T-helper 2 cell treated with Interferon-gamma antibody and Interleukin-4, amounts not matched to agents 100 ng/mL and 5 ng/mL, for 36 hours (primary cell): Measurements from ENCODE around the gene HELZ. TPM values are rescaled to one million over a fixed set of nuclear protein-coding genes. Genes with fewer than 3 reads are reported as not detected.
"Not testable (repeated sequence)": the region's sequence is repeated elsewhere in the genome, so short reads cannot be mapped to it uniquely, and the experiment has no call there.

Experiments used
- intact Hi-C: fragments of 100-400 bp; cut with micrococcal nuclease; formaldehyde crosslinking; loops from one replicate; pipeline ENCODE4 v1.15.1; 2023
- total RNA-seq: library from RNA; stranded (reverse); gene quantifications from 2 replicates; pipeline ENCODE4 v1.2.3, GENCODE V29; 2022

Gene HELZ
- total RNA-seq, 1 donor from 2014 or later: 64.1 TPM

GRCh38 chr17:67123699-67124098 is 121.3 kb downstream of the HELZ start:
- intact Hi-C loops: no loop called here

DNA sequence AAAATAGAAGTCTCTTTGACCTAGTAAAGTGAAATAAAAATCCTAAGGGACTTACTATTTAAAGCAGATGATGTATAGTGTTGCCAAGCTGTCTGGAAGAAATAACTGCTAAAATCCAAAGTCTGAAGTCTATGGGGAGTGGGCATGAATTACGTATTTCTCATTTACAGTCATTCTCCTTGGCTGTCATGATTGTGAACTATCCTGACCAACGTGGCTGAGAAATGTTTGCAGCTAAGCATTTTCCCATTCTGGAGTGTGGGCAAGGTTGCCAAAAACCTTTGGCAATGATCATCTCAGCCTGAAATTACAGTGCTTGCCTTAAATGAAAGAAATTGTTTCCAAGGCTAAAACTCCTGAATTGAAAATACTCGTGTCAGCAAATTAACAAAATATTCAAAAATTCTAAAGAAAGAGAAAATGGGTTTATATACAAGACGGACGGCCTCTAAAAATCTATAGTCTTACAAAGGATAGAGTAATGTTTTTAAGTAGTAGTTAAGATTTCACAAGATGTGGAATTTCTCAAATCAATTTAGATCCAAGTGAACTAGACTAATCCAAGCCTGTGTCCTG is 123.6 kb downstream of the HELZ start:
- intact Hi-C loops: no loop called here

DNA sequence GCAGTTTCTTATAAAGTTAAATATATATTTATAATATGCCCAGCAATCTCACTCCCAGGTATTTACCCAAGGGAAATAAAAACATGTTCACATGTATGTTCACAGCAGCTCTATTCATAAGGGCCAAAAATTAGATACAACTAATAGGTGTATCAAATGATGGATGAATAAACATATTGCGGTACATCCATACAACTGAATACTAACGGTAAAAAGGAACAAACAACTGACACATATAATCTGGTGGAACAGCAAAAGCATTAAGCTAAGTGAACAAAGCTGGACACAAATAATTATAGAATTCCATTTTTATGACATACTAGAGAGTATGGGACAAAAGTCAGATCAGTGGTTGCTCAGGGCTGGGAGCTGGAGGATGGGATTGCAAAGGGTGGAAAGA is 125.9 kb downstream of the HELZ start:
- intact Hi-C loops: no loop called here

DNA sequence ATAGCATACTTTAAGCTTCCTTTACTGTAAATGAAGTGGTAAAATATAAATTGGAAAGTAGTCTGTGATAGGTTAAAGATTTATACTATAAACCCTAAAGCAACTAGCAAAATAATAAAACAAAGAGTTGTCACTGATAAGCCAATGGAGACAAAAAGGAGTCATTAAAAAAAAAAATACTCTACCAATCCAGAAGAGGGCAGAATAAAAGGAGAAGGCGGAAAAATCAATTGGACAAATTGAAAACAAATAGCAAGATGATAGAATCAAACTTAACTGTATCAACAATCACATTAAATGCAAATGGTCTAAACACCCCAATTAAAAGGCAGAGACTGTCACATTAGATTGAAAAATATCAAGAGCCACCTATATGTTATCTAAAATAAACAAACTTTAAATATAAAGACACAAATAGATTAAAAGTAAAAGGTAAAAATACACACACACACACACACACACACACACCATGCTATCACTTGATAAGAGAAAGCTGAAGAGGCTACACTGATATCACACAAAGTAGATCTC is 128.9 kb downstream of the HELZ start:
- intact Hi-C loops: no loop called here

- intact Hi-C loops: no loop called here
Measured at GRCh38 chr17:67115401-67115800, 129.6 kb downstream of the HELZ start.

DNA sequence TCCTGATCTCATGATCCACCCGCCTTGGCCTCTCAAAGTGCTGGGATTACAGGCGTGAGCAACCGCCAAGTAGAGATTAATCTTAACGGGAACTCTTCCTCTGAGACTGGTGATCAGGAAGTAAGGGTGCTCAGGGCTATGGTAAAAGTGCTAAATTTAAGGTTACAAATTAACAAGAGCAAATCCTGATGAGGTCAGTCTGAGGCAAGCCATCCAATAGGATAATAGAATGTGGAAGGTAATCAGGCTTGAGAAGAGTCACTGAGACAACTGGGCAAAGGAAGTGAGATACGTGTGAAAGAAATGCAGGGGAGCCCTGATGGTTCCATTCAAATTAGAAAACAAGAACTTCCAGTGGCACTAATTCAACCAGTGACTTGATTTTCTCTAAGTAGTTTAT is 131.5 kb downstream of the HELZ start:
- intact Hi-C loops: no loop called here

GRCh38 chr17:67111808-67112207 is 133.2 kb downstream of the HELZ start:
- intact Hi-C loops: no loop called here

DNA sequence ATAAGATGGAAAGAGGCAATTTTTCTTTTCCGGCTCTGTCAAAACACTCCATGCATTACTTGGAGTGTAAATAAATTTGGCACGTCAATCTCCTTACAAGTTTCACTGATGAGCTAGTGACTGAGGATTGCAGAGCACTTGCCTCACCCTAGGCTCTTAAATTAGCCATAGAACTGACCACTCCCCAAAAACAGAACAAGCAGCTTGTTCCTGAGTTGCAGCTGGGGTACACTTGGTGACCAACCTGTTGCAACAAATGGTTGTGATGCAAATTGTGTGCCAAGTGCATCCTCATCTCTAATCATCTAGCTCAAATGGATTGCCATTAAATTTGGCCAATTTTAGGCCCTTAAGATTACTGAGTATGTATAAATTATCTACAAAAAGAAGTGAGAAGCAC is 133.7 kb downstream of the HELZ start:
- intact Hi-C loops: no loop called here

DNA sequence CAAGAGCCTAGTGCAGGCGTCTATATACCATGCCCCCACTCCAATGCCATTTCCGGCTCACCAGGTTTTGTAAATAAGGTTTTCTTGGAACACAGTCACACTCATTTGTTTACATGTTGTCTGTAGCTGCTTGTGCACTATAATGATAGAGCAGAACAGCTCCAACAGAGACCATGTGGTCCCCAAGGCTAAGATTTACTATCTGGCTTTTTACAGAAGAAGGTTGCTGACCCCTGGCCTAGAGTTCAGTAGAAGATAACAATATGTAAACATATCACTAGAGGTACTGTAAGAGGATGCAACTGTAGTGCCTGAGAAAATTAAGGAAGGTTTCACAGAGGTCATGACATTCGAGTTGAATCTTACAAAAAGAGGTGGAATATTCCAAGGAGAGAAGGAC is 134.4 kb downstream of the HELZ start:
- intact Hi-C loops: no loop called here

GRCh38 chr17:67109111-67109510 is 135.9 kb downstream of the HELZ start:
- intact Hi-C loops: no loop called here

- intact Hi-C loops: no loop called here
Measured at GRCh38 chr17:67107811-67108775, 136.9 kb downstream of the HELZ start.

- intact Hi-C loops: no loop called here
Measured at GRCh38 chr17:67107171-67107570, 137.8 kb downstream of the HELZ start.

- intact Hi-C loops: no loop called here
Measured at GRCh38 chr17:67105213-67105612, 139.8 kb downstream of the HELZ start.

DNA sequence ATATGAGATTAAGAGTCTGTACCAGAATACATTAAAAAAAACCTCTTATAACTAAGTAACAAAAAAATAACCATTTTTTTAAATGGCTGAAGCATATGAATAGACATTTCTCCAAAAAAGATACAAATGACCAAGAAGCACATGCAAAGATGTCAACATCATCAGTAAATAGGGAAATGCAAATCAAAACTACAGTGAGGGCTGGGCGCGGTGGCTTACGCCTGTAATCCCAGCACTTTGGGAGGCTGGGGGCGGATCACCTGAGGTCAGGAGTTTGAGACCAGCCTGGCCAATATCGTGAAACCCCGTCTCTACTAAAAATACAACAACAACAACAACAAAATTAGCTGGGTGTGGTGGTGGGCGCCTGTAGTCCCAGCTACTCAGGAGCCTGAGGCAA is 140.4 kb downstream of the HELZ start:
- intact Hi-C loops: not testable (repeated sequence)

DNA sequence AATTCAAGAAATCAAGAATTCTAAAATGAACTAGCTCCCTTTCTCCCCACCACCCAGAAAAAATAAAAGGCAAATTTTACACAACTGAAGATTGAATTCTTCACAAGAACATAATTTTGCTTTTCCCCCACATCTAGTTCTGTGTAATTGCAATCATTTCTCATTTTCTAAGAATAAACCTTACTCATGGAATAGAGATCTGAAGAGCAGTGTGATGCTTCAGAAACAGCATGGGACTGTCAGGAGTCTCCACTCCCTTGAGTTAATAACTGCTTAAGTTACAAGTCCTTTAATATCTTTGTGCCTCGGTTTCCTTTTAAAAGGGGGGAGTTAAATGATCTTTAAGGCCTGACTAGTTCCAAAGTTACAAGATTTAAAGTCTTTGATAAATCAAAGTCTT is 147.0 kb downstream of the HELZ start:
- intact Hi-C loops: no loop called here

GRCh38 chr17:67096609-67097008 is 148.4 kb downstream of the HELZ start:
- intact Hi-C loops: no loop called here

DNA sequence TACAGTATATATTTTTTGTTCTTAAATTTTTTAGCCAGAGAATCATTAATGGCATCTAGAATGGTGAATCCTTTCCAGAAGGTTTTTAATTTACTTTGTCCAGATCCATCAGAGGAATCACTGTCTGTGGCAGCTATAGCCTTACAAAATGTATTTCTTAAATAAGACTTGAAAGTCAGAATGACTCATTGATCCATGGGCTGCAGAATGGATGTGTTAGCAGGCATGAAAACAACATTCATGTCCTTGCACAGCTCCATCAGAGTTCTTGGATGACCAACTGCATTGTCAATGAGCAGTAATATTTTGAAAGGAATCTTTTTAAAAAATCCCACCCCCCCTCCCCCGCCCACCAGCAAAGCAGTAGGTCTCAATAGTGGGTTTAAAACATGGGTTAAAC is 149.2 kb downstream of the HELZ start:
- intact Hi-C loops: no loop called here

GRCh38 chr17:67095291-67095690 is 149.7 kb downstream of the HELZ start:
- intact Hi-C loops: not testable (repeated sequence)

GRCh38 chr17:67093348-67093747 is 151.6 kb downstream of the HELZ start:
- intact Hi-C loops: no loop called here

- intact Hi-C loops: not testable (repeated sequence)
Measured at GRCh38 chr17:67092710-67093109, 152.3 kb downstream of the HELZ start.

DNA sequence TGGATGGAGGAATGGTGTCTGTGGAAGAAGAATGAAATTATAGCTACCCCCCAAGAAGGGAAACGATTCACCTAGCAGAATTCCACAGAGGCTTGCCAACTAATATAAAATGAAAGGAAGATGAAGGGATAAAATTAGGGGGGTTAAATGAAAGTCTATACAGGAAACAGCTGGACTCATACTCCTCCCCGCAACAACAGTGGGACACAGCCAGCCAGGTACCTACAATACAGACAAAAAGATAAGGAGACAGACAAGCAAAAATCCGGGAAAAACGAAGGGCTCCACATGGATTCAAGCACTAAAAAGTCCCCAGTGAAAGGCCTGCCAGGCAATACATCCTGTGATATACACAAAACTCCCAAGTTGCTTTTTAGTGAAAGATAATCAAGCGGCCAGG is 152.7 kb downstream of the HELZ start:
- intact Hi-C loops: no loop called here

GRCh38 chr17:67090341-67090740 is 154.7 kb downstream of the HELZ start:
- intact Hi-C loops: no loop called here

GRCh38 chr17:67088639-67089038 is 156.4 kb downstream of the HELZ start:
- intact Hi-C loops: no loop called here
